NCI-H2107 (cell line): ENCODE results near the gene PEX10.

Experiments
- DNase-seq: peaks from one replicate; lab custom pipeline; 2025; lab: John Stamatoyannopoulos, UW

Gene PEX10

DNA sequence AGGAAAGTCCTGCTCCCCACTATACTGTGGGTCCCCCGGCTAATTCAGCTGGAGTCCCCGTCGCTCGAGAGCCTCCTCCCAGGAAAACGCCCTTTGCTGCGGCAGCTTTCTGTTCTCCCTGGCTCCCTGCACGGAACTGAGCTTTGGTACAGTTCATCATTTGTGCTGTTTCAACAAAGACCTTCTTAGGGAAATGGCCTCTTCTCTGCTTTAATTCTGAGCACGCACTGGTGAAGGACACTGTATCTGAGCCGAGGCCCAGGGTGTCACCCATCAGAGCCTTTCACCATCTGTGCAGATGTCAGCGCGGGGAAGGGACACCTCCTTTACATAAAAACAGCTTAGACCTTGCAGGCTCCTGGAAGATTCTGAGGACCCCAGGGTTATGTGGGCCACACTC, 13.5 kb upstream of the PEX10 start:
- DNase-seq: no peak

GRCh38 chr1:2422523-2422922, 10.2 kb upstream of the PEX10 start:
- DNase-seq: no peak

DNA sequence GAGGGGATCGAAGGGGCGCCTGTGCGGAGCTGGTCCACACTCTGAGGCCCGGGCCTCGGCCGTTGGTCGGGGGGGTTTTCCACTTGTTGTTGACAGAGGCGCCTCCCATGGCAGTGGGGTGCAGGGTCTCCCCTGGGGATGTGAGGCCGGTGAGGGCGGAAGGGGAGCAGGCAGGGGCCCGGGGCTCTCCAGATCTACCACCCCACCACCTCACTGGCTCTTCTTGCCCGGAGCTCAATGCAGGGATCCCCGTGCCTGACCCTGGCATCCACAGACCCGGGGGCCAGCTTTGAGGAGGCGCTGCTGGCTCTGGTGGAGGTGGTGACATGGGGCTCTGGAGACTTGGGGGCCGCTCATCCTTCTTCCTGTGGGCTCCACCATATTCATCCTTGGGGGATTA, 7.1 kb upstream of the PEX10 start:
- no peak for DNase-seq

DNA sequence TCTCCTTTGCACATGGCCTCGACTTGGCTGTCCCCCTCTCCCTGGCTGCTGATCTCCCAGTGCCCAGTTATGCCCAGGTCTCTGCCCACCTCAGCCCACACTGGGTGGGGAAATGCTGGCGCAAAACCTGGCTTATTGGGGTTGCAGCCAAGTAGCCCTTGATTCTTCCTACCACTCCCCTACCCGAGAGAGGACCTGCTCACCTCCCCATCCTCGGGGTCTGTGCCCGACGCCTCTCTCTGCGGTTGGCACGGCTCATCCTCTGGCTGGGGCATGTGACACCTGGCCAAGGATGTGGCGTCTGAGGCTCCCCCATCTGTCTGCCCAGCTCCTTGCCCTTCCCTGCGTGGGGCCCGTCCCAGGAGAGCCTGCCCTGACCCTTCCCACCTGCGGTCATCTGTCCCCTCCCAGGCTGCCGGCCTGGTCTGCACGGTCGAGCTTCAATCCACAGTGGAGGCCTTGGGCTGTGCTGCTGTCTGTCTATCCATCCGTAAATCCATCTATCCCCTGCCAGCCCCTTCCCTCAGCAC, 6.5 kb upstream of the PEX10 start:
- no peak for DNase-seq

GRCh38 chr1:2417833-2418225, 5.5 kb upstream of the PEX10 start:
- DNase-seq: no peak

DNA sequence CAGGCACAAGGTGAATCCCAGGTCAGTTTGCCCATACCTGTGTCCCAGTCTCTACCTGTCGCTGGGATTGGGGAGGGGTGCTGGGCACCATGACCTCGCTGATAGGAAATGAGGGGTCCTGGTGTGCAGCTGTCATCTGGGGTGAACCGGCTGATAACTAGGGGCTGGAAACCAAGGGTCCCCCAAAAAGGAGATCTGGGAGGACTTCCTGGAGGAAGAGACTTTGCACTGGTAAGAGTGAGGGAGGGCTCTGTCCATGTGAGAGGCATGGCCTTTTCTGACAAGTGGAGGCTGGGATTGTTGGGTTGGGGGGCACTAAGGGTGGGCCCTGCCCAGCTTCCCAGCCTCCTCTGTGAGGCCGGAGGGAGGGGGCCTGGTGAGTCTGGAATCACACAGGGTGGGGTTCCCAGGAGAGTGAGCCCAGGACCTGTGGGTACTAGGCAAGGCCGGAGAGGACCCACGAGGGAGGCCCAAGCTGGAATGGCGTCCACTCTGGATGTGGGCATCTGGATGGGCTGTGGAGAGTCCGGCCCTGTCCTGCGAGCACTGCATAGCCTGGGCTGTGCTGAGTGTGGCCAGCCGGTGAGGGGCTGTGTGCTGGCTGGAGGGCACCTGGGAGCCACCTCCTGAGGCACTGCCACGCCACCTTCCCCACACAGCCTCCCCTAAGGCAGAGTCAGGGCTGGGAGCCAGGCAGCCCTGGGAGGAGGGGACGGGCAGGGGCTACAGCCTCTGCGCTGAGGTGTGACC, 4.9 kb upstream of the PEX10 start:
- DNase-seq: no peak

- DNase-seq: no peak
Measured at GRCh38 chr1:2416403-2416802, 4.0 kb upstream of the PEX10 start.

GRCh38 chr1:2415801-2416208, 3.4 kb upstream of the PEX10 start:
- DNase-seq: no peak

DNA sequence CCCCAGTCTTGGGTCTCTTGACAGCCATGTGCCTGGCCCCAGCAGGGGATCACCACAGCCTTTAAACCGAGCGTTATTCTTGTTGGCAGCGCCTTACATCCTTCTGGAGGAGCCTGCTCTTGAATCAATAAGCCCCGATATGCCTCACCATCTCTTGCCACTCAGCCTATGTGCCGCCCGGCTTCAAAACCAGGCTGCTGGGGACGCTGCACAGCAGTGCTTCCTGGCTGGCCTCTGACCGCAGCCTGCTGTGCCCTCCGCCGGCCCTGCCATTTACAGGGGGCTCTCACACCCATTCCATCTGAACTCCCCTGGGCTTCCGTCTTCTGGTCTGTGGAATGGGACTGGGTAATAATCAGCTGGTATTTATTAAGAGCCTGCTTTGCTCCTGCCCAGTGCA, 3.0 kb upstream of the PEX10 start:
- no peak for DNase-seq

GRCh38 chr1:2414297-2414958, 2.1 kb upstream of the PEX10 start:
- no peak for DNase-seq

DNA sequence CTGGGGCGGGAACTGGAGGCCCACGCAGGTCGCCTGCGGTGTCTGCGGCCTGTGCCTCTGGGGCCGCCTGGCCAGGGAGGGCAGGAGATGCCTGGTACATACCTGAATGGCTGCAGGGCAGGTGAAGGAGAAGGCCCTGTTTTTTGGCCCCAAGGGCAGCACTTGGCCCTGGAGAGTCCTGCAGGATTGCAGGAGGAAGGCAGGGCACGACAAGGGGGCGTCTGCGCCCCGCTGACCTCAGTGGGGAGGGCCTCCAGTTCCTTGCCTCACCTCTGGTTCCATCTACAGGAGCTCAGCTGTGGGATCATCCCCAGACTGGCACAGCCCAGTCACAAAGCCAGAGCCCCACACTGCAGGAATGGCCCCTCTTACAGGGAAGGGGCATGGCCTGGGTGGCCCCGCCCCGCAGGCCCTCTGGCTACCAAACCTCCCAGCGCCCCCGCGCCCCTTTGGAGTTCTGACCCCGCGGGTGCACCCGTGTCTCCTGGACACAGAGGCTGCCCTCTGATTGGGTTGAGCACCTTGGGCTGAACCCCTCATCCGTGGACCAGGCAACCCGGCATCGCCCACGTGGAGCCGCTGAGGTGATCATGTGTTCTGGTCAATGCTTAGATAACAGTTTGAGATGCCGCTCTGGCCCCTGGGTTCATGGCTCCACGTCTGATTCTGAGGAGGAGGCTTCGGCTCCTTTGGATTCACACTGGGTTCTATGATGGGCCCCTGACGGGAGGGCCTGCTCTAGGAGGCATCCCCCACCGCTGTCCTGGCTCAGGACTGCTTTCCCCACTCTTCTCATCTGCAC, 1.3 kb upstream of the PEX10 start:
- DNase-seq: no peak

GRCh38 chr1:2412773-2413494, 570 bp upstream of the PEX10 start:
- no peak for DNase-seq

- DNase-seq: no peak
Measured at GRCh38 chr1:2411801-2412394, 466 bp downstream of the PEX10 start.

GRCh38 chr1:2409745-2410144, 2.6 kb downstream of the PEX10 start:
- no peak for DNase-seq

DNA sequence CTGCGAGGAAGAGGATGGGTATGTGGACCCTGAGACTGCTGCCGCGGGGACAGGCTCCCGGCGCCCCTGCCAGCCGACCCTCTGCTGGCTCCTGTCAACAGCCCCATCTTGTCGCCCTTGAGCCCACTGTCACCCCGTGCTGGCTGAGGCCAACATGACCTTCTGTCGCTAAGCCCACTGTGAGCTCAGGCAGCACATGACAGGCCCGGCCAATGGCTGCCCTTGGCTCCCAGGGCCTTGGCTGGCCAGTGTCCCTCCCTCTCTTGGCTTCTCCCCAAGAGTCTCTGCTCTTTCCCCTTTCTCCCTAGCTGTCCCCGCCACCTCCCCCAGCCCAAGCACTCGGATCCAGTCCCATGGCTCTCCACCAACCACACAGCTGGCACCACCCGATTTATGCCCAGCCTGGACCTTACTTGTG, 3.5 kb downstream of the PEX10 start:
- DNase-seq: no peak

DNA sequence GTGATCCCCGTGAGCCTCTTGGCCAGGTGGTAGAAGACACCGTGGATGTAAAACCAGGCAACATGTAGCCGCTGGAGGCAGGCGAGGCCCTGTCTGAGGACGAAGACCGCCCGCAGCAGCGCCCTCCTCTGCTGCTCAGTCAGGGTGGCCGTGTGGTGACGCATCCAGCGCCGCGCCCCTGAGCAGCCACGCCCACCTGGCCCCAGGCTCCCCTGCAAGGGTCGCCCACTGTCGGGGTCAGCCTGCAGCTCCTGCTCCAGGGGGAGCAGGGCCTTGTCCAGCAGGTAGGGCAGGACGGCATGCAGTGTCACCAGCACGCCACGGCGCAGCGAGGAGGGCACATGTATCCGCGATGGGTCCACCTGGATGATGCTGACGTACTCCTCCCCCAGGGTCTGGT, 3.9 kb downstream of the PEX10 start:
- no peak for DNase-seq

- DNase-seq: no peak
Measured at GRCh38 chr1:2407991-2408275, 4.4 kb downstream of the PEX10 start.

GRCh38 chr1:2407166-2407990, 5.0 kb downstream of the PEX10 start:
- DNase-seq: no peak

GRCh38 chr1:2406451-2407041, 5.8 kb downstream of the PEX10 start:
- no peak for DNase-seq

DNA sequence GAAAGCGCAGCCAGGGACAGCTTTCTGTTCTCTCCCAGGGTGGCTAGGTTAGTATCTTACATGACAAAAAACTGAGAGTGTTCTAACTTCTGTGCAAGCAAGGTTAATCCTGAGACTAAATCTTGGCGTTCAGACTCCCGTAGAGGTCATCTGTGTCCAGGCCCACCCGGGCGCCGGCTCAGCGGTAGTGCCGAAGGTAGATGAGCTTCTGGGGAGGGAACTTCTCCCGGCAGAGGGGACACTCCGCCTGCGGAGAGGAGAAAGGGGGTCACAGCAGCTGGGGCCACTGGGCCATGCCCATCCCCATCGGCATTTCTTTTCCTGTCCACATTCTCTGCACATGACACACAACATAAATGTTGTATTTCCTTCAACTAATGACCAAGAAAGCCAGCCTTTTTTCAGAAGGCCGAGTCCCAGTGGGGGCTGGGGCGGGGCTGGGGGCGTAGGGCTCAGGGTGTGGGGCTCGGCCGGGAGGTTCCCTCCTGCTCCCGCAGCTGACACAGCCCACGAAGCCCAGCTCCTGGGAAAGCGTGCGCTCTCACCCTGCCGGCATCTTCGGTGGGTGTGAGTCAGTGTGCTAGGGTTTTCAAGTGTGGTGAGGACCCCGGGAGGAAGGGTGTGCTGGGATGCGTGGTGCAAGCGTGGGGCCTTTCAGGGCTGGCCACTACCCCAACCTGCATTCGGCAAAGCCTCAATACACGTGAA, 6.6 kb downstream of the PEX10 start:
- DNase-seq: no peak
